GM12878 (cell line): ENCODE data around the gene WSCD2.

Experiments used
- CREM ChIP-seq: IDR thresholded peaks from 2 replicates; pipeline ENCODE4 v1.6.1; 2014; ENCODE audit warnings: antibody characterized with exemption, low read depth
- CTCF ChIP-seq, 3 experiments: IDR thresholded peaks in 2 of 3; conservative IDR thresholded peaks in 1 of 3; 2 replicates each; pipeline ENCODE4 v1.5.1; 2011; ENCODE audit warnings: low read depth in 3 of 3, low read length in 3 of 3, mild to moderate bottlenecking in 3 of 3, control low read depth in 2 of 3, moderate library complexity in 2 of 3, inconsistent platforms in 1 of 3, mixed read lengths in 1 of 3; ENCODE audit not compliant: control insufficient read depth in 2 of 3, insufficient read depth in 1 of 3; ENCODE audit errors: extremely low read depth in 1 of 3
- EZH2 ChIP-seq: IDR thresholded peaks from 2 replicates; pipeline ENCODE4 v1.6.1; 2012; ENCODE audit warnings: low read depth, mild to moderate bottlenecking, control low read depth, inconsistent platforms, low read length, borderline replicate concordance; ENCODE audit not compliant: control insufficient read depth
- HCFC1 ChIP-seq: fragments of 150-350 bp; IDR thresholded peaks from 2 replicates; pipeline ENCODE4 v1.6.1; 2014; ENCODE audit warnings: low read length
- IRF3 ChIP-seq: fragments of 450-650 bp; IDR thresholded peaks from 2 replicates; pipeline ENCODE4 v1.6.1; 2014; ENCODE audit warnings: mild to moderate bottlenecking
- POLR2A ChIP-seq: IDR thresholded peaks from 2 replicates; pipeline ENCODE4 v1.6.1; 2011; ENCODE audit warnings: low read depth, mild to moderate bottlenecking, low read length
- POLR2AphosphoS5 ChIP-seq: IDR thresholded peaks from 2 replicates; pipeline ENCODE4 v1.6.1; 2011; ENCODE audit warnings: mild to moderate bottlenecking, low read length, inconsistent platforms
- REST ChIP-seq: IDR thresholded peaks from 2 replicates; pipeline ENCODE4 v1.6.1; 2012; ENCODE audit warnings: mild to moderate bottlenecking, low read depth, low read length
- SMARCA5 ChIP-seq: fragments of 450-650 bp; IDR thresholded peaks from 2 replicates; pipeline ENCODE4 v1.6.1; 2017; ENCODE audit warnings: mild to moderate bottlenecking
- TARDBP ChIP-seq: IDR thresholded peaks from 2 replicates; pipeline ENCODE4 v1.6.1; 2016; ENCODE audit warnings: borderline replicate concordance
- USF2 ChIP-seq: IDR thresholded peaks from 2 replicates; pipeline ENCODE4 v1.6.1; 2011; ENCODE audit warnings: low read depth, low read length, improper control_type of control experiment, borderline replicate concordance
- ZNF217 ChIP-seq: fragments of 450-650 bp; IDR thresholded peaks from 2 replicates; pipeline ENCODE4 v1.6.1; 2017; ENCODE audit warnings: antibody characterized with exemption, mild to moderate bottlenecking
- ZNF592 ChIP-seq: fragments of 450-650 bp; IDR thresholded peaks from 2 replicates; pipeline ENCODE4 v1.6.1; 2017; ENCODE audit warnings: mild to moderate bottlenecking, moderate library complexity

GRCh38 chr12:108277613-108278012 is 148.5 kb downstream of the WSCD2 start:
- TF ChIP-seq REST (no peak), ZNF217 (no peak), EZH2 (no peak), IRF3 (no peak), POLR2AphosphoS5 (no peak), CTCF (IDR thresholded peaks at IDR 0.05 in 2 of 3, conservative IDR thresholded peaks at IDR 0.05 in 1 of 3; ENCODE audit: control insufficient read depth in 2 of 3, extremely low read depth in 1 of 3, insufficient read depth in 1 of 3, low read depth in 3 of 3, low read length in 3 of 3) (no peak), HCFC1 (no peak), POLR2A (no peak), USF2 (no peak), CREM (no peak), ZNF592 (no peak), SMARCA5 (no peak), TARDBP (no peak)
